DMS114 treated with DMSO at 0.1 percent for 48 hours (cell line): ENCODE measurements around the gene FASLG.
"Not testable (repeated sequence)": the region's sequence is repeated elsewhere in the genome, so short reads cannot be mapped to it uniquely, and the experiment has no call there.

Experiments used
- DNase-seq: peaks from one replicate; lab custom pipeline; 2025; ENCODE audit not compliant: unreplicated experiment; lab: John Stamatoyannopoulos, UW

Gene FASLG, protein sequence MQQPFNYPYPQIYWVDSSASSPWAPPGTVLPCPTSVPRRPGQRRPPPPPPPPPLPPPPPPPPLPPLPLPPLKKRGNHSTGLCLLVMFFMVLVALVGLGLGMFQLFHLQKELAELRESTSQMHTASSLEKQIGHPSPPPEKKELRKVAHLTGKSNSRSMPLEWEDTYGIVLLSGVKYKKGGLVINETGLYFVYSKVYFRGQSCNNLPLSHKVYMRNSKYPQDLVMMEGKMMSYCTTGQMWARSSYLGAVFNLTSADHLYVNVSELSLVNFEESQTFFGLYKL

DNA sequence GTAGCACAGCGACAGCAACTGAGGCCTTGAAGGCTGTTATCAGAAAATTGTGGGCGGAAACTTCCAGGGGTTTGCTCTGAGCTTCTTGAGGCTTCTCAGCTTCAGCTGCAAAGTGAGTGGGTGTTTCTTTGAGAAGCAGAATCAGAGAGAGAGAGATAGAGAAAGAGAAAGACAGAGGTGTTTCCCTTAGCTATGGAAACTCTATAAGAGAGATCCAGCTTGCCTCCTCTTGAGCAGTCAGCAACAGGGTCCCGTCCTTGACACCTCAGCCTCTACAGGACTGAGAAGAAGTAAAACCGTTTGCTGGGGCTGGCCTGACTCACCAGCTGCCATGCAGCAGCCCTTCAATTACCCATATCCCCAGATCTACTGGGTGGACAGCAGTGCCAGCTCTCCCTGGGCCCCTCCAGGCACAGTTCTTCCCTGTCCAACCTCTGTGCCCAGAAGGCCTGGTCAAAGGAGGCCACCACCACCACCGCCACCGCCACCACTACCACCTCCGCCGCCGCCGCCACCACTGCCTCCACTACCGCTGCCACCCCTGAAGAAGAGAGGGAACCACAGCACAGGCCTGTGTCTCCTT, at the start of gene FASLG:
FASLG (plus strand) TSS at position 233 of the 583 bp plus-strand sequence; CDS start at position 332, 99 bp downstream.
- no peak for DNase-seq

DNA sequence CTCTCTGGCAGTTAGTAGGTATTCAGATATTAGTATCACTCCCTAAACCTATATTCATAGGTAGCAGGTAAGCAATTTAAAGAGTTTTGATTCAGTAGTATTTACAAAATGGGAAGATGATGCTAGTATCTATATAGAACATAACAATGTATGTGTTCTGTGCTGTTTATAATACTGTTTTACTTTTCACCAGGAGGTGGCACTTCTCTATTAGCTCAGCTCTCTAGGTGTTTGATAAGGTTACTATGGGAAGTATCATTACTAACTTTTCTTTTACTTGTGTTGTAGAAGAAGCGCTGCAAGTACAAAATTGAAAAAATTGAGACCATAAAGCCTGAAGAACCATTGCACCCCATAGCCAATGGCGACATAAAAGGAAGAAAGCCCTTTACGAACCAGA, 49.4 kb upstream of the FASLG start:
- DNase-seq: peak; percentile 16

DNA sequence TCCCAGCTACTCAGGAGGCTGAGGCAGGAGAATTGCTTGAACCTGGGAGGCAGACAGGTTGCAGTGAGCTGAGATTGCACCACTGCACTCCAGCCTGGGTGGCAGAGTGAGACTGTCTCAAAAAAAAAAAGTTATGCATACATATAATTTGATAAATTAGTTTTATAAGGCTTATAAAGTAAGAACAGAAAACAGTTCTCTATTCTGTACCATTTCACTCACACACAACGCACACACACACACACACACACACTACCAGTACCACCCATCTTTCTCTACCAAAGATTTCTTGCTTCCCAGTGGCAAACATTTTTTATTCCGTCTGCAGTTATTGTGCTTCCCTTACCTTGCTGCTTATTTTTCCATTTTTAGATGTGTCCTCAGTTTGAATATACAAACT, 46.4 kb upstream of the FASLG start:
- no peak for DNase-seq

DNA sequence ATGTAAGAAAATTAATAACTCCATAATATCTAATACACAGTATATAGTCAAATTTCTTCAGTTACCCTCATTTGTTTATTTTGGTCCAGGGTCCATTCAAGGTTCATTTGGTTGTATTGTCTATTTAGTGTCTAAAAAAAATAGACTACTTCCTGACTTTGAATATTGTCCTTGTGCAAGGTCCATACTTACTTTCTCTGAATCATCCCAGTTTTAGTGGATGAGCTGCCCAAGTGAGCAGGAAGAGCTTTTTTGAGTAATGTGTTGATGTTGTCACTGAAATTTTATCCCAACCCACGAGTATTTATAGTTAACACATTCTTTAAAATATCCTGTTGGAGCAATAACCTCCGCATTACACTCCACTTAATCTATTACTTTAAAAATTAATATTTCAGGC, 45.6 kb upstream of the FASLG start:
- no peak for DNase-seq

DNA sequence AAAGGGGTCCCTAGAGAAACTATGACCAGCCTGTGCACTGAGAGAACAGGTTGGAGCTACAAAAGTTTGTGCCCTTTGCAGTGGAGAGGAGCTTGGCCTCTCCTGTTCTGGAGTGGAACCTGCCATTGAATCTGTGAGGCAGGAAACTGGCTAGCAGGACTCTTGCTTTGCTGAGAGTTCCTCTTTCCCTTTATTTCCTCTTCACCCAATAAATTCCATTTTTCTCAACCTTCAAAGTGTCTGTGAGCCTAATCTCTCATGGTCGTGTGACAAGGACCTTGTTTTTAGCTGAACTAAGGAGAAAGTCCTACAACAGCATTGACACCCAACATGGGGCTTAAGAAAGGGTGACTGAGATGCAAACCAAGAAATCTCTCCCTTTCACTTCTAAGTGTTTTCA, 42.7 kb upstream of the FASLG start:
- no peak for DNase-seq

DNA sequence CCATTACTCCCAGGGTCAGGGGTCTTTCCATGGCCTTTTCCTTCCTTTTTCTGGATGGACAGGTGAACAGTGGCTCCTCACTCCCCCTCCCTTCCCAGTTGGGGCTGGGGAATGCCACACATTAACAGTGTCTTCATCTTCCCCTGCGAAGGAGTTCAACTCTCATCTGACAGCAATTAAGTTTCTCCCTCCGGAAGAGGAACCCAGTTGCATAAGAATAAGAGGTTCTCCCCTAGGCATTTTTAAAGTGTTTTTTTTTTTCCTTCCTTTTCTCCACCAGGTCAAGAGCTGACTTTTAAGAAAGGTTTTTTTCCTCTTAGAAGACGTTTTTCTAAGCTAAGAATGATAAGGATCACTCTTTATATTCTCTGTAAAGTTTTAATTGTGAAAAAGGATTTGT, 42.3 kb upstream of the FASLG start:
- no peak for DNase-seq

DNA sequence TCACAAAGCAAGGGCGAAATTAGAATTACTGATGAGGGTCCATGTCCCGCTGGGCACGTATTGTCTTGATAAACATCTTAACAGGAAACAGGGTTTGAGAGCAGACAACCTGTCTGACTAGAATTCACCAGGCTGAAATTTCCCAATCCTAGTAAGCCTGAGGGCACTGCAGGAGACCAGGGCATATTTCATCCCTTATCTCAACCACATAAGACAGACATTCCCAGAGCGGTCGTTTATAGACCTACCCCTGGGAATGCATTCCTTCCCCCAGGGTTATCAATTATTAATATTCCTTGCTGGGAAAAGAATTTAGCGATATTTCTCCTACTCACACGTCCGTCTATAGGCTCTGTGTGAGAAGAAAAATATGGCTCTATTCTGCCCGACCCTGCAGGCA, 38.3 kb upstream of the FASLG start:
- not testable (repeated sequence) for DNase-seq

DNA sequence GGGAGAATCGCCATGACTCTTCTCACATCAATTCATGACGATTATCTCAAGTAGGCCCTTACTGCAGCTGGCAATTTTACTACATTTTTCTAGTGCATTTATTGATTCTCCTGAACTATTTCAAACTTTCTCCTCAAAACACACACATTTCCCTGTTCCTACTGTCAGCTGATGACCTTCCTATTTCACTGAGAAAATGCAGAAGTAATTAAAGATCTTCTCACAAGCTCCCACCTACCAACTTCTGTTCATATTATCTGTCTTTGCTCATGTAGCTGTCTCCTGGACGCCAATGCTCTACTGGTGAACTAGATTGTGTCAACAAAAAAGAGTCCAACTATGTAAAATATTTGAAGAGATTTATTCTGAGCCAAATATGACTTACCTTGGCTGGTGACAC, 36.4 kb upstream of the FASLG start:
- no peak for DNase-seq

DNA sequence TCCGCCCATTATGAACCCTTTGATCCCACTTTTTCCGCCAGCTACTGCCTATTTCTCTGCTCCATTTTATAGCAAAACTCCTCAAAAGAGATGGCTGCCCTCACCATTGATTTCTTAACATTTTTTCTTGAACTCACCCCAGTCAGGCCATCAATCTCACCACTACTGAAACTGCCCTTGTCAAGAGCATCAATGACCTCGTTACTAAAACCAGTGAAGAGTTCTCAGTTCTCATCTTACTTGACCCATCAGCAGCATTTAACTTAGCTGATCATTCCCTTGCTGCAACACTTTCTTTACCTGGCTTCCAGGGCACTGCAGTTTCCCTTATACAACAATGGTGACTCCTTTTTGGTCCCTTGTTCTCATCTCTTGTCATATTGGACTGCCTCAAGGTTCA, 35.2 kb upstream of the FASLG start:
- no peak for DNase-seq

DNA sequence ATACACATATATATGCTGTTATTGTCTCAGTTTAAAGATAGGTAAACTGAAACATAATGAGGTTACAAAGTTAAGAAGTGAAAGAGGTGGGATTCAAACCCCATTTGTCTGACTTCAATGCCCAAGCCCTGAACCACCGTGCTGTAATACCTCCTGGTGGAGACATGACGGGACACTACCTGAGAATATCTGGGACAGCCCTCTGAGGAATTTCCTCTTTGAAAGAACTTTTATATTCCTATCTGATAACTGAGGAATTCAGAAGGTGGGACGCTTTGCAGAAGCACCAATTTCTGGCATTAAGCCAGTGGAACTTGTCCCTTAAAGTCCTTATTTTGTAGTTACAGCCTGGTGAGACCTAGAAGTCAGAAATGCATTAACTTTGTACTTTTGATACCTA, 32.1 kb upstream of the FASLG start:
- DNase-seq: no peak

DNA sequence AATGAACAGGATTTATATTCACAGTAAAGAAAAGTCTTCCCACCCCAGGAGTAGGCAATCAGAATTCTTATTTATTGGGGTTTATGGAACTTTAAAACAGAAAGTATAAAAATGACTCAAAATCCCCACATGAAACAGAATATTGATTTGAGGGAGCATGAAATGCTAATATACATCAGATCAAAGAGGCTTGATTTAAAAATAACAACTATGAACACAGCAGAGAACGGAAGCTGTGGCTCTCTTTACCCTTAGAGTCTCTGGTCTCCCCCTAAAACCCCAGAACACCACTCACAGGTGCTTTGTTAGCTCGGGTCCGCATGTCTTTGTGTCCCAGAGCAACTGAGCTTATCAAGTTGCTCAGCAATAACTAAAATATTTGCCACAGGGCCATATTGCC, 31.2 kb upstream of the FASLG start:
- no peak for DNase-seq

DNA sequence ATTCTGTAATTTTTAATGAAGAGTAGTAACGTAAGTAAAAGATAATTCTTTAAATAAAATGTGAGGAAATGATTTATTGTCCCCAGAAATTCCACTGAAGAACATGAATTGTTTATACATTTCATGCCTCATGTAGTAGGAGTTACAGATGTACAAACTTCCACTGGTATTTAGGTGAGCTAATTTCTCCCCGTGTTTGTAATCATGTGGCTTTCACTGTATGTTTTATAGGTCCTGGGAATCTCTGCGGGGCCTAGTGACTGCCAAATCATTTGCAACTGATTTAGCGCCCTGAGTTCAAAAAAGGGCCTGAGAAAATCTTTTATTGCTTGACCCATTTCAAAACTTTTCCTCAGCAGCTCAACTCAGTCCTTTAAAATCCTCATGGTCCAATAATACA, 30.5 kb upstream of the FASLG start:
- no peak for DNase-seq

DNA sequence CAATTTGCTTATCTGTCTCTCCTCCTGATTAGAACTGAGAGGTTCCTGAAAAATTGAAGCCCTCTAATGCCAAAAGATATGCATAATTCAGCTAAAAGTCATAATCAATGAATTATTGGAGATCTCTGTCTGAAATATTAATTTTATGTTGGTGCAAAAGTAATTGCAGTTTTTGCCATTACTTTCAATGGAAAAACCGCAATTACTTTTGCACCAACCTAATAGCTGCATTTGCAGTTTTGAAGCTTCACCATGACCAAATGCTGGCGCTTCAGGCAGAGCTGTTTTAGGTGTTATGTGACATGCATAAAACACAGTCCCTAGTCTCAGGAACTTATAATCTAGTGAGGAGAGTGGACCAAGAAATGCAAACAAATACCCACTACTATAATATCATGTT, 29.7 kb upstream of the FASLG start:
- no peak for DNase-seq

DNA sequence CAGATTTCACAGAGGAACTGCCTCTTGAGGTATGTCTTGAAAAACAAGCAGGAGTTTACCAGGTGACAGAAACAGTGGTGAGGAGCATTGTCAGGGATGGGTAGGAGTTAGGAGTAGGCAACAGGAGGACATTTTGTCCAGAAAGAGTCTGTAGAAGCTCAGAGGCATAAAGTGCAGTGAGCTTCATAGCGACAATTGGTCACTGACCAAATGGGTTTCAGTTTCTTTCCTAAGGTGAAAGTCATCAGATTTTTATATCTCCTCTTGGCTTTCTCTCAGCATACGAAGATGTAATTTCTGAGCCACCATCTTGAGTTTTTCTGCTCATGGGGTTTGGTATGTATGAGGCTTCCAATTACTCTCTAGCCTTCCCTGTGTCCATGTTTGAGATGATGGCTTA, 29.3 kb upstream of the FASLG start:
- DNase-seq: no peak

DNA sequence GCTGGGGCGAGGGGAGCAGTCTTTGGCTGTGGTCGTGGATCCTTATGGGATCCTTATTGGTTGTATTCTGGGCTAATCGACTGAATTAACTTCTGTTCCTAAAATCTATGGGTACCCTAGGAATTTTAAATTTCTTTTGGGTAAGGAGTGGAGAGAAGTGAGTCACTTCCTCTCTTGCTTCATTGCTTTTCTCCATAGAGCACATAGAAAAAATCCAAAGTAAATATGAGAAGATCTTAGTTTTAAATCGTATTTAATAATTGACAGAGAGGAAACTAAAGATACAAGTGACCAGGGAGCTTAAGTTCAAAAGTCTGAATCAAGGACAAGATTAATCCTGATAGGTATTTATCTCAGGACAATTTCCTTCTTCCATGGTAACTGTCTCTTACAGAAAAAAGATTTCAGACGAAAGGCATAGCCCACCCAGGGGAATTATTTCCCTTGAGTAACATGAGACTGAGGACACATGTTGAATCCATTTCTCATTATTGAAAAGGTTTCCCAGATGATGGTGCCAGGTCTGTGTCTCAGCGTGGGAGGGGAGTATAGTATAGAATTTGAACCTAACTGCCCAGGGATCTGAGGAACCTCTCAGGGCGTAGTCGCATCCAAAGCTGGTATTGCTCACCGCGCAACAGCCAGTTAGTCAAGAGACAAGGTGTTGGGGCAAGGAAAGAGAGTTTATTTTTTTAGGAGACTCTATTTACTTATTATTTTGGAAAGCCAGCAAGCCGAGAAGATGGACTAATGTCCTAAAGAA, 28.7 kb upstream of the FASLG start:
- DNase-seq: no peak

DNA sequence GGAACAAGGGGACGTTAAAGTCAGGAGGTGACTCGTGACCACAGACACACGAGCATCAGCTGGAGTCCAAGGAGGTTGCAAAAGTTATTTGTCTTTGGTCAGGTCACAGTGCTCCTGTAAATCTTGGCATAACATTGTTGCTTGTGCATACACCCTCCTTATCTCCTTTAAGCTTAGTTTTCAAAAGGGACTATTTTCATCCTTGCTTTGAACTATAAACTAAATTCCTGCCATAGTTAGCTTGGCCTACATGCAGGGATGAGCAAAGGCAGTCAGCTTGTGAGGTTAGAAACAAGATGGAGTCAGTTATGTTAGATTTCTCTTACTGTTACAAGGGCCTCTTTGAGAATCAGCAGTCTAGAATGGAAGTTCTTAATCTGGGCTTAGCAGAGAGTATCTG, 28.0 kb upstream of the FASLG start:
- no peak for DNase-seq

DNA sequence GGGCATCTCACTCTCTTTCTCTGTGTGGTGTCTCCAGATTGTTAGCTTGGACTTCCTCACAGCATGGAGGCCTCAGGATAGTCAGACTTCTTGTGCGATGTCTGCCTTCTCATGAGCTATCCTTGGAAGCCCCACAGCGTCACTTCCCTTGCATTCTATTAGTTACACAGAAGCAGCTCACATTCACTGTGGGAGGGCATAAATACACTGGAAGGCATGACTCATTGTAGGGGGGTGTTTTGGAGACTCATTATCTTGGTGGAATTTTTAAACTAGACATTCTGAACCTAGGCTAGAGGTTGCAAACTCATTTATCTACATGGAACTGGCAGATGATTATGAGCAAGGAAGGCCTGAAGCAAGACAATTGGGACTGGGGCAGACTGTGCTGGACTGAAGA, 21.4 kb upstream of the FASLG start:
- no peak for DNase-seq

DNA sequence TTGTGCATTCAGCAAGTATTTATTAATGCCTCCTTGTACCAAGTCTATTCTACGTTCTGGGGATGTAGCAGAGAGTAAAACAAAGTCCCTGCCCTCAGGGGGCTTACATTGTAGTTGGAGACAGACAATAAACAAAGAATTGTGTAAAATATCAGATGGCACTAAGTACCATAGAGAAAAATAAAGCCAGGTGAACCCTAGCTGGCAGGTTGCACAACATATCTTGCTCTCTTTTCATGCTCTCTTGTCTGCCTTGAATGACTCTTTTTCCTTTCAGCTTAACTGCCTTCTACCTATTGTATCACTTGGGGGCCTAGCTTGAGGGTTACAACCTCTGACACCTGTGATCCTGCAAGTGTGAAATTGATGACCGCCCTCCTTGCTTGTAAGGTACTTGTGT, 20.7 kb upstream of the FASLG start:
- no peak for DNase-seq

DNA sequence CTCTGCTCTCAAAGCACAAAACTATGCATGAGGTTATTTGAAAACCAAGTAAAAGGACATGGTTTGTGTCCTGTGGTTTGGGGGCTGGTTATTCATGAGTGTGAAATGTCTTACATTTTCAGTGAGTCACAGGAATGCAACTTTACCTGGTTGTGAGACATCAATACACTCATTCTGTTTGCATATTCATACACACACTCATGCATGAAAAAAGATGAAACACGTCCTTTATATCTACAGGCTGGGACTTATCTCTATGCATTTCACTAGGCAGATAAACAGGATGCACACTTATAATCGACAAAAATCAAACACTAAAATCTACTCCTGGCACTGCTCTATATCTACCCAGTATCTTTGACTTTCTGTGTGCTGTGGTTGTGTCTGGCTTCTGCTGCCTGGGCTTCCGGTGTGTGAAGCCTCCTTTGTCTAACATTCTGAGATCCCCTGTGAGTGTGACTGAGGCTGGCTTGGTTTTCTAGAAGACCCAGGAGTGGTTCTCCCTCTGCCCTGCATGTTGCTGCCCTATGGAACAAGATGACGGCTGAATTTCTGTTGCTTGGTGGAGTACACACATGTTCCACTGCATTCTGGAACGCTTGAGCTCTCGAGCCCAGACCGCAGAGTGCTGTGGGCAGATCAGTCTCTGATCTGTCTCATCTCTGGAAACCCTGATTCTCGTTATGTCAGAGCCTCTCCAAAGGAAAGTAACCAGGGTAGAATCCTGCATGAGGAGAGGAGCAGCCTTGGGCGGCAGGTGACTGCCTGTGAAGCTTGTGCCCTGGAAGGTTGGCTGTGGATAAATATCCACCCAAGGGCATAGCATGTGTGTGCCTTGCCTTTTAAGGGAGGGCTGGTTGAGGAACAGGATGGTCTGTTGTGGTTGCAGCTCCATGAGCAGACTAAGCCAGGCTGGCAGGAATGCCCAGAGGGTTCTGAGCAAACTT, 19.7 kb upstream of the FASLG start:
- no peak for DNase-seq

DNA sequence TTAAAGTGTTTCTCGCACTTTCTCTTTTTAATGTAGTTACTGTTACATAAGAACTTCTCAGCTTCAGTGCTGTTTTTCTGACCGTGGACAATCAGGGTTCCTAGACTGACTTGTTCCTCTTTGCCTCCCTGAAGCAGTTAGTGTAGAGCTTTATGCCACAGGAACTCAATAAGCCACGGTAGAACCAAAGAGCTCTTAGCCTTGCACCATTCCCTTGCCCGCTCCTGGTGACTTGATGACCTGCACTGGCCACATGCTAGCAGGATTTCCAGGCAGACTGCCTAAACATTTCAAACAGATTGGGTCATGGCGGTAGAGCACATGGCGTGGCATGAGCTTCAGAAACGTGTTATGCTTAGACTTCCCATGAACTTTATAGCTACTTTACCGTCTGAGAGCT, 18.8 kb upstream of the FASLG start:
- DNase-seq: no peak

DNA sequence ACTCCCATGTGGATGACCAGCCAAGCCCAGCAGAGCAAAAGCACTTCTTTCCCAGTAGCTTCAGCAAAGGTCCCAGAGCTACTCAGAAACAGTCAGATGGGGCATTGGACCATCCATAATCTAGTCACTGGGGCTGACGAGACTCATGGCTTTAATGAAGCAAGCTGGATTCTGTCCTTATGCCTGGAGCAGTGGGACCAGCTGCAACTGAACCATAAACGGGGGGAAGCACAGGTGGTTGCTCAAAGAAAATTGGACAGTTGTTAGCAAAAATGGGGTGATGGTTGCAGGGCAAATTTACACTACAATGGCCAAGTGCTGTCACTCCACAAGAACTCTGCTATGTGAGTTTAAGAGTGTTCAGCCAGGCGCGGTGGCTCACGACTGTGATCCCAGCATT, 17.4 kb upstream of the FASLG start:
- no peak for DNase-seq
